Measurements from ENCODE around the gene ZNF581.

ZNF581 gene

GRCh38 chr19:55644191-55644833 is 863 bp downstream of the ZNF581 start:
- no peak for TF ChIP-seq CTCF (IDR thresholded peaks at IDR 0.05; ENCODE audit: insufficient read depth, low read depth, low read length, missing control alignments)
- no peak for DNase-seq (ENCODE audit: low read depth)
- peak overlapping the region; percentile 92 for H3K4me3 ChIP-seq (ENCODE audit: low read depth, low read length)

GRCh38 chr19:55644842-55645511 is 1.5 kb downstream of the ZNF581 start:
- TF ChIP-seq CTCF (IDR thresholded peaks at IDR 0.05; ENCODE audit: insufficient read depth, low read depth, low read length, missing control alignments): no peak
- peak; percentile 35 for DNase-seq (ENCODE audit: low read depth)
- peak overlapping the region; percentile 92 for H3K4me3 ChIP-seq (ENCODE audit: low read depth, low read length)

GRCh38 chr19:55645512-55645881 is 2.0 kb downstream of the ZNF581 start:
- DNase-seq (ENCODE audit: low read depth): no peak
- peak overlapping the region; percentile 92; the same call in 1 of the 2 replicates for H3K4me3 ChIP-seq (ENCODE audit: low read depth, low read length)
- TF ChIP-seq CTCF (IDR thresholded peaks at IDR 0.05; ENCODE audit: insufficient read depth, low read depth, low read length, missing control alignments): no peak

- H3K4me3 ChIP-seq (ENCODE audit: low read depth, low read length): peak overlapping the region; percentile 80
- TF ChIP-seq CTCF (IDR thresholded peaks at IDR 0.05; ENCODE audit: insufficient read depth, low read depth, low read length, missing control alignments): no peak
- peak; percentile 46 for DNase-seq (ENCODE audit: low read depth)
Observed at GRCh38 chr19:55646889-55647731, 3.7 kb downstream of the ZNF581 start.

GRCh38 chr19:55647732-55648584 is 4.5 kb downstream of the ZNF581 start, which contains the start of gene CCDC106:
Gene CCDC106 (plus strand): TSS chr19:55648212. CDS start chr19:55649047, 835 bp downstream.
- H3K4me3 ChIP-seq (ENCODE audit: low read depth, low read length): peak within 1 kb of the TSS; percentile 80
- peak; percentile 80 for DNase-seq (ENCODE audit: low read depth)
- no peak for TF ChIP-seq CTCF (IDR thresholded peaks at IDR 0.05; ENCODE audit: insufficient read depth, low read depth, low read length, missing control alignments)

- peak overlapping the region; percentile 80 for H3K4me3 ChIP-seq (ENCODE audit: low read depth, low read length)
- no peak for TF ChIP-seq CTCF (IDR thresholded peaks at IDR 0.05; ENCODE audit: insufficient read depth, low read depth, low read length, missing control alignments)
- no peak for DNase-seq (ENCODE audit: low read depth)
Observed at GRCh38 chr19:55648585-55649267, 5.3 kb downstream of the ZNF581 start.

Measured in GM12865 (cell line).